B cell (primary cell): ENCODE measurements around the gene LTBP3. TPM values are rescaled to one million over a fixed set of nuclear protein-coding genes. Genes with fewer than 3 reads are reported as not detected.

Source experiments
- ATAC-seq: fragments of 200-7000 bp; cut with Tn5 transposase; one replicate; pipeline ENCODE4 v1.10.0; 2021; ENCODE audit warnings: low read depth, mild to moderate bottlenecking, moderate number of reproducible peaks, moderate library complexity
- CTCF ChIA-PET: fragments of 350-600 bp; sonication (Branson Sonifier 250); formaldehyde crosslinking; loops from one replicate; lab custom pipeline; 2021; ENCODE audit warnings: antibody characterized with exemption, inconsistent platforms; lab: Charles Lee
- POLR2A ChIA-PET: fragments of 350-600 bp; sonication (Branson Sonifier 250); formaldehyde crosslinking; loops from one replicate; lab custom pipeline; 2021; ENCODE audit warnings: antibody characterized with exemption; lab: Charles Lee
- DNase-seq: peaks from one replicate; pipeline ENCODE4 v3.0.0; 2013
- H2AFZ ChIP-seq: 2 replicates; pipeline ENCODE4 v1.6.1; 2012; ENCODE audit warnings: mild to moderate bottlenecking, low read depth, low read length; ENCODE audit not compliant: insufficient read depth, poor library complexity, severe bottlenecking
- H3K27ac ChIP-seq, 2 donors: 1 replicate in 1 of 2; 2 replicates in 1 of 2; pipeline ENCODE4 v1.5.1; 2012 to 2013; ENCODE audit warnings: low read length in 2 of 2, mild to moderate bottlenecking in 2 of 2, moderate library complexity in 1 of 2
- H3K27me3 ChIP-seq, 4 experiments: fragments of 200-600 bp in 1 of 4; sonication (generic) in 1 of 4; replicated peaks in 1 of 4; 1 replicate in 2 of 4; 2 replicates in 2 of 4; pipeline versions ENCODE4 v1.6.1 to v1.7.0; 2013 to 2016; ENCODE audit warnings: low read length in 3 of 4, mild to moderate bottlenecking in 2 of 4, mixed read lengths in 1 of 4, moderate library complexity in 1 of 4; ENCODE audit not compliant: insufficient read depth in 4 of 4, control insufficient read depth in 3 of 4; ENCODE audit errors: control extremely low read depth in 1 of 4
- H3K36me3 ChIP-seq, 2 experiments: replicated peaks in 1 of 2; 1 replicate in 1 of 2; 2 replicates in 1 of 2; pipeline versions ENCODE4 v1.6.1 to v1.7.1; 2013; ENCODE audit warnings: low read length in 1 of 2; ENCODE audit not compliant: insufficient read depth in 2 of 2, control insufficient read depth in 1 of 2; ENCODE audit errors: control extremely low read depth in 1 of 2, extremely low read depth in 1 of 2
- H3K4me1 ChIP-seq, 2 donors: fragments of 200-600 bp in 1 of 2; sonication (generic) in 1 of 2; 1 replicate in 1 of 2; 2 replicates in 1 of 2; pipeline versions ENCODE4 v1.5.1 to v1.6.1; 2013 to 2017; ENCODE audit warnings: low read length in 2 of 2; ENCODE audit not compliant: control insufficient read depth in 2 of 2, insufficient read depth in 2 of 2
- H3K4me2 ChIP-seq: replicated peaks from 2 replicates; pipeline ENCODE3; 2012; ENCODE audit warnings: mild to moderate bottlenecking, low read depth, low read length; ENCODE audit not compliant: poor library complexity, severe bottlenecking
- H3K4me3 ChIP-seq, 5 experiments: fragments of 200-600 bp in 1 of 5; sonication (generic) in 1 of 5; 1 replicate in 3 of 5; 2 replicates in 2 of 5; pipeline versions ENCODE4 v1.5.1 to v1.7.0; 2011 to 2016; ENCODE audit warnings: low read length in 4 of 5, mild to moderate bottlenecking in 4 of 5, low read depth in 2 of 5, control low read depth in 1 of 5, moderate library complexity in 1 of 5; ENCODE audit not compliant: insufficient read depth in 1 of 5; ENCODE audit errors: control extremely low read depth in 1 of 5, extremely low read depth in 1 of 5
- H3K79me2 ChIP-seq: fragments of 200-600 bp; sonication (generic); one replicate; pipeline ENCODE4 v1.6.0; 2016; ENCODE audit warnings: low read length; ENCODE audit not compliant: control insufficient read depth, insufficient read depth
- H3K9ac ChIP-seq: fragments of 200-600 bp; sonication (generic); 2 replicates; pipeline ENCODE4 v1.6.1; 2017; ENCODE audit warnings: mild to moderate bottlenecking, low read length, moderate library complexity
- H3K9me3 ChIP-seq, 3 donors: one replicate each; pipeline versions ENCODE4 v1.6.1 to v1.7.1; 2013; ENCODE audit warnings: low read length in 2 of 3; ENCODE audit not compliant: control insufficient read depth in 2 of 3, insufficient read depth in 1 of 3; ENCODE audit errors: control extremely low read depth in 1 of 3
- H4K20me1 ChIP-seq: 2 replicates; pipeline ENCODE4 v1.6.0; 2012; ENCODE audit warnings: mild to moderate bottlenecking, low read length; ENCODE audit not compliant: insufficient read depth, control insufficient read depth, poor library complexity, severe bottlenecking
- H3K27ac Mint-ChIP-seq: one replicate; pipeline ENCODE4 v1.8.0; 2021; ENCODE audit warnings: mixed read lengths
- H3K27me3 Mint-ChIP-seq: one replicate; pipeline ENCODE4 v1.8.0; 2021; ENCODE audit warnings: mixed read lengths
- H3K4me1 Mint-ChIP-seq: one replicate; pipeline ENCODE4 v1.8.0; 2021; ENCODE audit warnings: mixed read lengths
- H3K4me3 Mint-ChIP-seq: one replicate; pipeline ENCODE4 v1.8.0; 2021; ENCODE audit warnings: mixed read lengths
- H3K9me3 Mint-ChIP-seq: one replicate; pipeline ENCODE4 v1.8.0; 2022; ENCODE audit warnings: mixed read lengths; ENCODE audit not compliant: insufficient read depth
- CTCF ChIP-seq: fragments of 200-600 bp; IDR thresholded peaks from one replicate; pipeline ENCODE4 v1.8.0; 2022; ENCODE audit warnings: antibody characterized with exemption, mild to moderate bottlenecking
- EZH2 ChIP-seq: IDR thresholded peaks from 2 replicates; pipeline ENCODE4 v1.6.1; 2012; ENCODE audit warnings: borderline replicate concordance, low read depth, mild to moderate bottlenecking, moderate library complexity, low read length; ENCODE audit not compliant: insufficient read depth, poor library complexity, severe bottlenecking
- WGBS: methylation state at CpG from one replicate; pipeline ENCODE4 v1.1.5; 2013; ENCODE audit warnings: missing lambda C conversion rate; ENCODE audit not compliant: insufficient coverage; 5-methylcytosine and 5-hydroxymethylcytosine counted together
- intact Hi-C: fragments of 100-400 bp; cut with micrococcal nuclease; formaldehyde crosslinking; loops from one replicate; pipeline ENCODE4 v1.10.0; 2022
- polyA plus RNA-seq: library from polyadenylated mRNA; depleted of rRNA; stranded (reverse); fragments of >200 nt; gene quantifications from 2 replicates; pipeline ENCODE4 v1.2.3, GENCODE V29; 2012
- total RNA-seq, 2 donors: library from RNA; stranded (reverse); fragments of 120-200 nt in 1 of 2; gene quantifications; 1 replicate in 1 of 2; 2 replicates in 1 of 2; pipeline versions ENCODE4 v1.2.3 to v1.2.4, GENCODE V29; 2013 to 2022

LTBP3 gene
- total and polyA plus RNA-seq, 2 donors (not counting 1 experiment from before 2014, with no cell fraction given) = 65.1 to 69.0 TPM

- Histone ChIP-seq H3K4me3 (peak overlapping the region; percentile 51 to 90 (median 60)), H3K27me3 (no peaks in the 10 kb centered on the region), H3K9ac (peak overlapping the region; percentile 83), H3K36me3 (peaks cover 5 to 37% of the 10 kb centered on the region in 2 experiments), H3K4me2 (peak overlapping the region; percentile 100), H2AFZ (no peak overlapping the region), H3K27ac (peak overlapping the region; percentile 92 to 94), H3K4me1 (peaks cover 27 to 48% of the 10 kb centered on the region in 2 donors), H3K79me2 (peaks cover 17% of the 10 kb centered on the region), H3K9me3 (no peaks in the 10 kb centered on the region), H4K20me1 (peaks cover 26% of the 10 kb centered on the region)
- intact Hi-C loops = loop anchor here (10.0 kb wide), 1 partner anchor 832 kb away; the partner anchor contains the start of gene RASGRP2
- 8% methylated on average over 15 of the region's 18 CpGs for WGBS
- Mint-ChIP-seq H3K4me1 (peaks cover 50% of the 10 kb centered on the region), H3K27ac (peak overlapping the region; percentile 96), H3K9me3 (no peaks in the 10 kb centered on the region), H3K27me3 (no peaks in the 10 kb centered on the region), H3K4me3 (peak overlapping the region; percentile 98)
- POLR2A ChIA-PET = interaction anchor here (0.7 to 7.5 kb wide), 10 partner anchors 11 to 158 kb away, joined by 3 to 53 read pairs (median 8); partner anchors contain the start of genes MAP3K11, NEAT1, PCNX3 and SCYL1
- TF ChIP-seq CTCF = no peak
- TF ChIP-seq EZH2 = no peak
- CTCF ChIA-PET = interaction anchor here (0.6 to 5.5 kb wide), 12 partner anchors 11 to 538 kb away, joined by 3 to 97 read pairs (median 3); partner anchors contain the start of gene PCNX3
- DNase-seq (peak; percentile 85), ATAC-seq (peak; percentile 25)
These were observed 19.0 kb upstream of the LTBP3 start for GRCh38 chr11:65576867-65577755.
